IMR-90 (cell line): ENCODE data around the gene PCID2. TPM values are rescaled to one million over a fixed set of nuclear protein-coding genes. Genes with fewer than 3 reads are reported as not detected.

ENCODE experiments used
- ATAC-seq: fragments of 200-7000 bp; cut with Tn5 transposase; 2 replicates; pipeline ENCODE4 v1.9.1; 2020; ENCODE audit warnings: low read depth, mild to moderate bottlenecking, moderate library complexity
- BruUV-seq: library from RNA; stranded (reverse); fragments of 400-500 nt; replicated peaks from 2 replicates; lab custom pipeline; 2021; lab: Mats Ljungman, UMichigan
- CTCF ChIA-PET: fragments of 300-600 bp; formaldehyde crosslinking; extraction: SDS; loops from one replicate; lab custom pipeline; 2021; ENCODE audit warnings: antibody characterized with exemption; lab: Yijun Ruan, JAX
- POLR2A ChIA-PET: fragments of 300-600 bp; sonication (Branson Sonifier 250); formaldehyde crosslinking; loops from one replicate; lab custom pipeline; 2022; ENCODE audit warnings: antibody characterized with exemption; ENCODE audit not compliant: unreplicated experiment; lab: Charles Lee
- DNase-seq: peaks from one replicate; pipeline ENCODE4 v3.0.0; 2013
- H2AFZ ChIP-seq: replicated peaks from 2 replicates; pipeline ENCODE3; 2013; ENCODE audit warnings: low read length, mild to moderate bottlenecking; ENCODE audit not compliant: poor library complexity
- H2AK5ac ChIP-seq: 2 replicates; pipeline ENCODE4 v1.6.1; 2013; ENCODE audit warnings: low read depth, low read length, inconsistent platforms
- H2AK9ac ChIP-seq: replicated peaks from 2 replicates; pipeline ENCODE3; 2013; ENCODE audit warnings: mild to moderate bottlenecking, low read depth, low read length, moderate library complexity; ENCODE audit not compliant: poor library complexity
- H2BK120ac ChIP-seq: 2 replicates; pipeline ENCODE4 v1.6.1; 2013; ENCODE audit warnings: low read depth, low read length, inconsistent platforms
- H2BK15ac ChIP-seq: 3 replicates; pipeline ENCODE4 v1.6.1; 2013; ENCODE audit warnings: low read depth, low read length, inconsistent platforms
- H2BK20ac ChIP-seq: 2 replicates; pipeline ENCODE4 v1.6.1; 2013; ENCODE audit warnings: low read depth, mild to moderate bottlenecking, inconsistent platforms, low read length, moderate library complexity
- H2BK5ac ChIP-seq: 2 replicates; pipeline ENCODE4 v1.6.1; 2013; ENCODE audit warnings: mild to moderate bottlenecking, low read depth, low read length, inconsistent platforms; ENCODE audit not compliant: poor library complexity, severe bottlenecking
- H3K14ac ChIP-seq: replicated peaks from 2 replicates; pipeline ENCODE4 v1.6.1; 2013; ENCODE audit warnings: low read depth, low read length, inconsistent platforms
- H3K18ac ChIP-seq: 2 replicates; pipeline ENCODE4 v1.6.1; 2013; ENCODE audit warnings: low read depth, low read length, control low read depth
- H3K23ac ChIP-seq: 2 replicates; pipeline ENCODE4 v1.6.1; 2013; ENCODE audit warnings: low read depth, low read length, inconsistent platforms
- H3K27ac ChIP-seq: 2 replicates; pipeline ENCODE4 v1.5.1; 2013; ENCODE audit warnings: mild to moderate bottlenecking, control low read depth, low read length; ENCODE audit not compliant: insufficient read depth
- H3K27me3 ChIP-seq: 2 replicates; pipeline ENCODE4 v1.6.1; 2013; ENCODE audit warnings: low read length; ENCODE audit not compliant: control insufficient read depth, insufficient read depth
- H3K36me3 ChIP-seq: 2 replicates; pipeline ENCODE4 v1.6.1; 2013; ENCODE audit warnings: low read length, mixed read lengths; ENCODE audit not compliant: control insufficient read depth, insufficient read depth
- H3K4ac ChIP-seq: 2 replicates; pipeline ENCODE4 v1.6.1; 2013; ENCODE audit warnings: low read depth, low read length, inconsistent platforms
- H3K4me1 ChIP-seq: 2 replicates; pipeline ENCODE4 v1.6.1; 2013; ENCODE audit warnings: low read length, mixed read lengths; ENCODE audit not compliant: control insufficient read depth, insufficient read depth
- H3K4me2 ChIP-seq: 2 replicates; pipeline ENCODE4 v1.6.1; 2013; ENCODE audit warnings: low read depth, mild to moderate bottlenecking, control low read depth, low read length, moderate library complexity
- H3K4me3 ChIP-seq: 2 replicates; pipeline ENCODE4 v1.5.1; 2013; ENCODE audit warnings: low read depth, mild to moderate bottlenecking, control low read depth, low read length, moderate library complexity; ENCODE audit not compliant: insufficient read depth
- H3K56ac ChIP-seq: 2 replicates; pipeline ENCODE4 v1.6.1; 2013; ENCODE audit warnings: low read length, inconsistent platforms; ENCODE audit not compliant: insufficient read depth; ENCODE audit errors: extremely low read depth
- H3K79me1 ChIP-seq, 2 experiments: 2 replicates each; pipeline ENCODE4 v1.6.1; 2013; ENCODE audit warnings: low read length in 2 of 2, inconsistent platforms in 1 of 2, low read depth in 1 of 2
- H3K9ac ChIP-seq: 2 replicates; pipeline ENCODE4 v1.6.1; 2013; ENCODE audit warnings: low read depth, low read length, control low read depth
- H3K9me1 ChIP-seq: 2 replicates; pipeline ENCODE4 v1.6.1; 2013; ENCODE audit warnings: low read length, inconsistent platforms; ENCODE audit not compliant: insufficient read depth
- H3K9me3 ChIP-seq: 2 replicates; pipeline ENCODE4 v1.6.1; 2013; ENCODE audit warnings: low read length; ENCODE audit not compliant: control insufficient read depth, insufficient read depth
- H4K20me1 ChIP-seq: 2 replicates; pipeline ENCODE4 v1.6.1; 2013; ENCODE audit warnings: low read length, inconsistent platforms; ENCODE audit not compliant: insufficient read depth
- H4K5ac ChIP-seq: 2 replicates; pipeline ENCODE4 v1.6.1; 2013; ENCODE audit warnings: mild to moderate bottlenecking, low read depth, low read length, control low read depth
- H4K8ac ChIP-seq, 2 experiments: 2 replicates each; pipeline ENCODE4 v1.6.1; 2013; ENCODE audit warnings: low read depth in 2 of 2, low read length in 2 of 2, control low read depth in 1 of 2, inconsistent platforms in 1 of 2
- H4K91ac ChIP-seq: 2 replicates; pipeline ENCODE4 v1.6.1; 2013; ENCODE audit warnings: low read depth, low read length, inconsistent platforms; ENCODE audit not compliant: insufficient read depth
- CEBPB ChIP-seq: IDR thresholded peaks from 2 replicates; pipeline ENCODE4 v1.6.1; 2012; ENCODE audit warnings: low read depth, low read length, improper control_type of control experiment
- CHD1 ChIP-seq: IDR thresholded peaks from 2 replicates; pipeline ENCODE4 v1.6.1; 2012; ENCODE audit warnings: low read depth, low read length, improper control_type of control experiment
- MAFK ChIP-seq: IDR thresholded peaks from 2 replicates; pipeline ENCODE4 v1.6.1; 2012; ENCODE audit warnings: low read depth, low read length, improper control_type of control experiment
- MAZ ChIP-seq: IDR thresholded peaks from 2 replicates; pipeline ENCODE4 v1.6.1; 2012; ENCODE audit warnings: low read depth, mild to moderate bottlenecking, low read length, improper control_type of control experiment, moderate library complexity, borderline replicate concordance
- MXI1 ChIP-seq: IDR thresholded peaks from 2 replicates; pipeline ENCODE4 v1.6.1; 2012; ENCODE audit warnings: low read depth, mild to moderate bottlenecking, low read length, moderate library complexity, borderline replicate concordance
- NFE2L2 ChIP-seq: fragments of 150-350 bp; IDR thresholded peaks from 2 replicates; pipeline ENCODE4 v1.6.1; 2016; ENCODE audit warnings: low read depth, mild to moderate bottlenecking, low read length
- SMC3 ChIP-seq: fragments of 150-350 bp; IDR thresholded peaks from 2 replicates; pipeline ENCODE4 v1.6.1; 2016; ENCODE audit warnings: low read depth, mild to moderate bottlenecking, antibody characterized with exemption, low read length, moderate library complexity
- WGBS, 2 experiments: methylation state at CpG; one replicate each; pipeline versions ENCODE4 v1.1.5 to v1.1.7; 2013; ENCODE audit warnings: missing lambda C conversion rate in 2 of 2; ENCODE audit not compliant: insufficient read length in 1 of 2; ENCODE audit errors: extremely low coverage in 2 of 2; 5-methylcytosine and 5-hydroxymethylcytosine counted together
- dilution Hi-C: fragments of 300-500 bp; cut with HindIII; formaldehyde crosslinking; loops from one replicate; pipeline ENCODE4 v1.14.3; 2018; ENCODE audit warnings: low sequenced_read_pairs; ENCODE audit not compliant: unreplicated experiment
- in situ Hi-C: fragments of 300-500 bp; cut with MboI; formaldehyde crosslinking; loops from 3 replicates; pipeline ENCODE4 v1.14.3; 2019; ENCODE audit warnings: low sequenced_read_pairs, inconsistent platforms, mixed read lengths
- intact Hi-C: fragments of 100-400 bp; cut with micrococcal nuclease; formaldehyde crosslinking; loops from 2 replicates; pipeline ENCODE4 v1.10.0; 2022
- polyA plus RNA-seq, 3 experiments: library from polyadenylated mRNA; depleted of rRNA; stranded (reverse); fragments of >200 nt; gene quantifications; 2 replicates each; pipeline ENCODE4 v1.2.3, GENCODE V29; 2012; ENCODE audit warnings: low replicate concordance in 1 of 3
- total RNA-seq: library from RNA; depleted of rRNA; stranded (reverse); fragments of >200 nt; gene quantifications from 2 replicates; pipeline ENCODE4 v1.2.3, GENCODE V29; 2012
- TF ChIP-seq, protein P1 (sequence below): conservative IDR thresholded peaks from 2 replicates; pipeline ENCODE4 v1.5.1; 2012; ENCODE audit warnings: mild to moderate bottlenecking, low read depth, low read length, improper control_type of control experiment
- TF ChIP-seq, protein P2 (sequence below): fragments of 150-350 bp; IDR thresholded peaks from 2 replicates; pipeline ENCODE4 v1.6.1; 2017; ENCODE audit warnings: mild to moderate bottlenecking, antibody characterized with exemption, low read length, low read depth

The PCID2 gene
- total and polyA plus RNA-seq, 2 of the 4 experiments (the other 2 are of a cell fraction), result 83.5 to 90.9 TPM

DNA sequence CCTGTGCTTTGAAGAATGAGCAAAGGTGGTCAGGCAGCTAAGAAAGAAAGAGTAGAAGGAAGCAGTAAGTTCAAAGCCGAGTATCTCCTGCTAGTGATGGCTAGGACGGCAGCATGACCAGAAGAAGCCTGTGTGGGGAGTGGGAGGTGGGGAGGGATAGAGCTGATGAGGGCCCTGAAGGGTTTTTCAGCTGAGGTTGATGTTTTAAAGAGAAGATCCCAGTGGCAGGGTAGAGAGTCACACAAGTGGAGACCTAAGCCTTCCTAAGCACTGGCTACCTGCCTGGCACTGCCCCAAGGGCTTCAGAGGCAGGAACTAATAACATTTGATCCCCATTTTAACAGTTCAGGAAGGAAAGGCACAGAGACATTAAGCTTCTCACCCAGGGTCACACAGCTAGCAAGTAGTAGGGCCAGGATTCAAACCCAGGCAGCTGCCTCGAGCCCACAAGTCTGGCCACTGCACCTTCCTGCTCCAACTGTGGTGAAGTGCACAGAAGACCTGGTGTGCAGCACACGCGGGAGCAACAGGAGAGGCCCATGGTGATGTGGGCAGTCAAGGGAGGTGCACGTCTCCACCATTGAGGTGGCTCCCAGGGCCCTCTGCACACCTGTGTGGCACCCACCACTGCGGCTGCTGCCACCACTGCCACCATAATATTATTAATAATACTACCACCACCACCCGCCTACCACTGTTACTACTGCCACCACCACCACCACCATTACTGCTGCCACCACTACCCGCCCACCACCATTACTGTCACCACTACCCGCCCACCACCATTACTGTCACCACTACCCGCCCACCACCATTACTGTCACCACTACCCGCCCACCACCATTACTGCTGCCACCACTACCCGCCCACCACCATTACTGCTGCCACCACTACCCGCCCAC lies 23.1 kb upstream of the PCID2 start:
- ATAC-seq, result no peak
- POLR2A ChIA-PET, result no interaction called here

More for the DNA sequence above, 23.1 kb upstream of the PCID2 start:
- no peak overlapping the region for H3K18ac ChIP-seq
- peaks cover 51% of the 10 kb centered on the region for H3K36me3 ChIP-seq
- H3K9ac ChIP-seq, result no peak overlapping the region
- dilution Hi-C loops (no loop called here), intact Hi-C loops (loop anchor here (10.0 kb wide), 1 partner anchor 287 kb away; no protein-coding TSS in a partner anchor), in situ Hi-C loops (loop anchor here (5.0 to 25.0 kb wide), 2 partner anchors 194 to 294 kb away; no protein-coding TSS in a partner anchor)
- H4K20me1 ChIP-seq, result peaks cover 14% of the 10 kb centered on the region
- no peak overlapping the region for H3K4me2 ChIP-seq
- no peak overlapping the region for H3K27ac ChIP-seq
- no peak overlapping the region for H2BK120ac ChIP-seq
- no peaks in the 10 kb centered on the region for H3K27me3 ChIP-seq
- 68% methylated on average over 7 of the region's 14 CpGs; no CpG with 5 or more reads in 1 of the 2 experiments for WGBS, 2 experiments
- CTCF ChIA-PET, result no interaction called here
- no peak overlapping the region for H4K91ac ChIP-seq
- peaks cover 8% of the 10 kb centered on the region; the same call in 1 of the 2 replicates for H3K4me1 ChIP-seq
- peaks cover 26 to 49% of the 10 kb centered on the region in 2 experiments for H3K79me1 ChIP-seq
- no peaks in the 10 kb centered on the region for H3K9me3 ChIP-seq
- TF ChIP-seq, protein P1, sequence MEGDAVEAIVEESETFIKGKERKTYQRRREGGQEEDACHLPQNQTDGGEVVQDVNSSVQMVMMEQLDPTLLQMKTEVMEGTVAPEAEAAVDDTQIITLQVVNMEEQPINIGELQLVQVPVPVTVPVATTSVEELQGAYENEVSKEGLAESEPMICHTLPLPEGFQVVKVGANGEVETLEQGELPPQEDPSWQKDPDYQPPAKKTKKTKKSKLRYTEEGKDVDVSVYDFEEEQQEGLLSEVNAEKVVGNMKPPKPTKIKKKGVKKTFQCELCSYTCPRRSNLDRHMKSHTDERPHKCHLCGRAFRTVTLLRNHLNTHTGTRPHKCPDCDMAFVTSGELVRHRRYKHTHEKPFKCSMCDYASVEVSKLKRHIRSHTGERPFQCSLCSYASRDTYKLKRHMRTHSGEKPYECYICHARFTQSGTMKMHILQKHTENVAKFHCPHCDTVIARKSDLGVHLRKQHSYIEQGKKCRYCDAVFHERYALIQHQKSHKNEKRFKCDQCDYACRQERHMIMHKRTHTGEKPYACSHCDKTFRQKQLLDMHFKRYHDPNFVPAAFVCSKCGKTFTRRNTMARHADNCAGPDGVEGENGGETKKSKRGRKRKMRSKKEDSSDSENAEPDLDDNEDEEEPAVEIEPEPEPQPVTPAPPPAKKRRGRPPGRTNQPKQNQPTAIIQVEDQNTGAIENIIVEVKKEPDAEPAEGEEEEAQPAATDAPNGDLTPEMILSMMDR, result no peak
- TF ChIP-seq NFE2L2 (no peak), MAZ (no peak), CHD1 (no peak), MXI1 (no peak), MAFK (no peak), CEBPB (no peak), SMC3 (no peak)
- TF ChIP-seq, protein P2, sequence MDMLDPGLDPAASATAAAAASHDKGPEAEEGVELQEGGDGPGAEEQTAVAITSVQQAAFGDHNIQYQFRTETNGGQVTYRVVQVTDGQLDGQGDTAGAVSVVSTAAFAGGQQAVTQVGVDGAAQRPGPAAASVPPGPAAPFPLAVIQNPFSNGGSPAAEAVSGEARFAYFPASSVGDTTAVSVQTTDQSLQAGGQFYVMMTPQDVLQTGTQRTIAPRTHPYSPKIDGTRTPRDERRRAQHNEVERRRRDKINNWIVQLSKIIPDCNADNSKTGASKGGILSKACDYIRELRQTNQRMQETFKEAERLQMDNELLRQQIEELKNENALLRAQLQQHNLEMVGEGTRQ, result no peak
- H2AFZ ChIP-seq, result no peak overlapping the region
- H3K4me3 ChIP-seq, result no peak overlapping the region
- no peak for DNase-seq
- H2AK9ac ChIP-seq, result no peak overlapping the region
- H2BK20ac ChIP-seq, result no peak overlapping the region
- no peak overlapping the region for H2AK5ac ChIP-seq
- BruUV-seq, result no TSS peak
- no peak overlapping the region for H3K23ac ChIP-seq
- no peak overlapping the region for H3K4ac ChIP-seq
- H3K56ac ChIP-seq, result no peak overlapping the region
- no peak overlapping the region for H4K5ac ChIP-seq
- H2BK5ac ChIP-seq, result no peak overlapping the region
- H2BK15ac ChIP-seq, result no peak overlapping the region
- peaks cover 17% of the 10 kb centered on the region for H3K9me1 ChIP-seq
- no peak overlapping the region for H4K8ac ChIP-seq
- H3K14ac ChIP-seq, result no peak overlapping the region
